ENCODE measurements around the gene DNAAF9.

DNA sequence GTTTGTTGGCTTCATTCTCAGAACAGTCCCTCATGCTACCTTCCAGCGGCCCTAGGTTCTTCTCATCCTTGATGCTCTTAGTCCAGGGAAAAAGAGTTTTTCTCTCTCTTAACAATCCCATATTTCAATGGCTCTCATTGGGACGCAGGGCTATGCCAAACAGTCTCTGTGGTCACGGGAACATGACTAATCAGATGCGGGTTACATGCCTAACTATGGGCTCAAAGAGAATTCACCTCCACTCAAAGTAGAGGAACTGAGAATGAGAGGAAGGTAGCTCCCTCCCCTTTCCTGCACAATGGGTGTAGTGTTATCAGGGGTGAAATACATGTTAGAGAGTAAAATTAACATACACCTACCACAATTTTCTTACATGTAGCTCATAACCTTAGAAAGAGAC is 45.2 kb upstream of the DNAAF9 start:
- TF ChIP-seq, protein P1, sequence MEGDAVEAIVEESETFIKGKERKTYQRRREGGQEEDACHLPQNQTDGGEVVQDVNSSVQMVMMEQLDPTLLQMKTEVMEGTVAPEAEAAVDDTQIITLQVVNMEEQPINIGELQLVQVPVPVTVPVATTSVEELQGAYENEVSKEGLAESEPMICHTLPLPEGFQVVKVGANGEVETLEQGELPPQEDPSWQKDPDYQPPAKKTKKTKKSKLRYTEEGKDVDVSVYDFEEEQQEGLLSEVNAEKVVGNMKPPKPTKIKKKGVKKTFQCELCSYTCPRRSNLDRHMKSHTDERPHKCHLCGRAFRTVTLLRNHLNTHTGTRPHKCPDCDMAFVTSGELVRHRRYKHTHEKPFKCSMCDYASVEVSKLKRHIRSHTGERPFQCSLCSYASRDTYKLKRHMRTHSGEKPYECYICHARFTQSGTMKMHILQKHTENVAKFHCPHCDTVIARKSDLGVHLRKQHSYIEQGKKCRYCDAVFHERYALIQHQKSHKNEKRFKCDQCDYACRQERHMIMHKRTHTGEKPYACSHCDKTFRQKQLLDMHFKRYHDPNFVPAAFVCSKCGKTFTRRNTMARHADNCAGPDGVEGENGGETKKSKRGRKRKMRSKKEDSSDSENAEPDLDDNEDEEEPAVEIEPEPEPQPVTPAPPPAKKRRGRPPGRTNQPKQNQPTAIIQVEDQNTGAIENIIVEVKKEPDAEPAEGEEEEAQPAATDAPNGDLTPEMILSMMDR (conservative IDR thresholded peaks at IDR 0.05; ENCODE audit: low read length), result no peak
- no peak for TF ChIP-seq EZH2phosphoT487 (IDR thresholded peaks at IDR 0.05; ENCODE audit: borderline replicate concordance)

Measured in Loucy (cell line).